H1 (cell line): Measurements from ENCODE around the gene SMARCA2. TPM values are rescaled to one million over a fixed set of nuclear protein-coding genes. Genes with fewer than 3 reads are reported as not detected.

Experiments
- BRCA1 ChIP-seq: IDR thresholded peaks from 2 replicates; pipeline ENCODE4 v1.6.1; 2012; ENCODE audit warnings: low read depth, low read length, improper control_type of control experiment
- CREB1 ChIP-seq: IDR thresholded peaks from 2 replicates; pipeline ENCODE4 v1.6.1; 2012; ENCODE audit warnings: inconsistent platforms
- HDAC2 ChIP-seq, 2 experiments: fragments of 300-600 bp in 1 of 2; sonication (generic) in 1 of 2; IDR thresholded peaks; 2 replicates each; pipeline ENCODE4 v1.6.1; 2011 to 2012; ENCODE audit warnings: low read depth in 2 of 2, low read length in 2 of 2, mild to moderate bottlenecking in 2 of 2, moderate library complexity in 2 of 2, borderline replicate concordance in 1 of 2, inconsistent platforms in 1 of 2
- NRF1 ChIP-seq: IDR thresholded peaks from 2 replicates; pipeline ENCODE4 v1.6.1; 2011; ENCODE audit warnings: mild to moderate bottlenecking, low read depth, low read length, improper control_type of control experiment
- SP4 ChIP-seq: IDR thresholded peaks from 2 replicates; pipeline ENCODE4 v1.6.1; 2012; ENCODE audit warnings: low read length, inconsistent platforms
- polyA plus RNA-seq, 7 experiments: library from polyadenylated mRNA; depleted of rRNA in 3 of 7; stranded (reverse) in 5 of 7; unstranded in 2 of 7; fragments of >200 nt in 5 of 7; fragments of 200-250 nt in 2 of 7; gene quantifications; 1 replicate in 5 of 7; 2 replicates in 1 of 7; 4 replicates in 1 of 7; pipeline versions ENCODE4 v1.2.1 to v1.2.3, GENCODE V29; 2011 to 2013; ENCODE audit warnings: missing spikeins in 2 of 7, mixed read lengths in 2 of 7
- total RNA-seq: library from RNA; stranded (reverse); fragmentation: NEBNext Ultra II Directional; extraction: Animal tissue kit (Norgen Biotek cat#: 25700); gene quantifications from 2 replicates; pipeline ENCODE4 v1.2.1, GENCODE V29; 2021
- TF ChIP-seq, protein P1 (sequence below), 3 experiments: IDR thresholded peaks; 1 replicate in 2 of 3; 2 replicates in 1 of 3; pipeline versions ENCODE4 v1.5.1 to v1.6.1; 2011; ENCODE audit warnings: low read length in 3 of 3, mild to moderate bottlenecking in 3 of 3, inconsistent platforms in 2 of 3, low read depth in 1 of 3, moderate library complexity in 1 of 3; ENCODE audit not compliant: insufficient read depth in 1 of 3; ENCODE audit errors: control extremely low read depth in 1 of 3

The SMARCA2 gene
- total and polyA plus RNA-seq, 2 of the 8 experiments (the other 6 are each of a cell fraction or from before 2014, with no cell fraction given) = 6.3 to 21.7 TPM

DNA sequence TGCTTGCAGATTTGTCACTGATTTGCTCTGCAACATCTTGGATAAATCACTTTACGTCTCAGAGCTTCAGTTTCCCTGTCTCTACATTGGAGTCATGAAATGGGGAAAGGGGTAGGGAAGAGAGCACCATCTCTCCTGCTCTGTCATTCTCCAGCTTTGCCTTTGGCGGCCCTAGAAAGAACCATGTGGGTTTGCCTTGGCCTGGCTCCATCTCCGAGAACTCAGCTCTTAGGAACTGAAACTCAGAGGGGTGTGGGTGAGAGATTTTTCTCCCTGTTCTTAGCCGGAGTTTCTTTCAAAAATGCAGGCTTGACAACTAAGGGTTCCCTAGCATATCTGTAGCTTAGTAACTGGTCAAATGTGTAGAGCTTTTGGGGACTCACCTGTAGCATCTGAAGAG, 123.5 kb downstream of the SMARCA2 start (continued):
- TF ChIP-seq, protein P1, sequence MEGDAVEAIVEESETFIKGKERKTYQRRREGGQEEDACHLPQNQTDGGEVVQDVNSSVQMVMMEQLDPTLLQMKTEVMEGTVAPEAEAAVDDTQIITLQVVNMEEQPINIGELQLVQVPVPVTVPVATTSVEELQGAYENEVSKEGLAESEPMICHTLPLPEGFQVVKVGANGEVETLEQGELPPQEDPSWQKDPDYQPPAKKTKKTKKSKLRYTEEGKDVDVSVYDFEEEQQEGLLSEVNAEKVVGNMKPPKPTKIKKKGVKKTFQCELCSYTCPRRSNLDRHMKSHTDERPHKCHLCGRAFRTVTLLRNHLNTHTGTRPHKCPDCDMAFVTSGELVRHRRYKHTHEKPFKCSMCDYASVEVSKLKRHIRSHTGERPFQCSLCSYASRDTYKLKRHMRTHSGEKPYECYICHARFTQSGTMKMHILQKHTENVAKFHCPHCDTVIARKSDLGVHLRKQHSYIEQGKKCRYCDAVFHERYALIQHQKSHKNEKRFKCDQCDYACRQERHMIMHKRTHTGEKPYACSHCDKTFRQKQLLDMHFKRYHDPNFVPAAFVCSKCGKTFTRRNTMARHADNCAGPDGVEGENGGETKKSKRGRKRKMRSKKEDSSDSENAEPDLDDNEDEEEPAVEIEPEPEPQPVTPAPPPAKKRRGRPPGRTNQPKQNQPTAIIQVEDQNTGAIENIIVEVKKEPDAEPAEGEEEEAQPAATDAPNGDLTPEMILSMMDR (IDR thresholded peaks at IDR 0.05; ENCODE audit: control extremely low read depth in 1 of 3, insufficient read depth in 1 of 3, low read depth in 1 of 3, low read length in 3 of 3) = no peak
- TF ChIP-seq BRCA1 = no peak
- TF ChIP-seq HDAC2 (IDR thresholded peaks at IDR 0.05; ENCODE audit: borderline replicate concordance in 1 of 2, low read depth in 2 of 2, low read length in 2 of 2) = no peak
- no peak for TF ChIP-seq CREB1
- no peak for TF ChIP-seq SP4
- no peak for TF ChIP-seq NRF1
